SU-DHL-6 (cell line): ENCODE data around the gene SIL1.

Experiments
- H2AFZ ChIP-seq: fragments of 200-600 bp; sonication (generic); 2 replicates; pipeline ENCODE4 v1.6.1; 2014; ENCODE audit warnings: low read depth, mild to moderate bottlenecking, moderate library complexity, mixed read lengths, antibody characterized with exemption, low read length; ENCODE audit not compliant: severe bottlenecking
- H3F3A ChIP-seq: fragments of 200-600 bp; shearing (Covaris generic); 2 replicates; pipeline ENCODE4 v1.6.0; 2016; ENCODE audit warnings: antibody characterized with exemption, mild to moderate bottlenecking; ENCODE audit not compliant: insufficient read depth
- H3K27ac ChIP-seq: fragments of 200-600 bp; sonication (generic); 2 replicates; pipeline ENCODE4 v1.5.1; 2016; ENCODE audit warnings: low read depth, mild to moderate bottlenecking, low read length, moderate library complexity, mixed read lengths
- H3K27me3 ChIP-seq: fragments of 200-600 bp; sonication (generic), shearing (Covaris generic); 2 replicates; pipeline ENCODE4 v1.6.0; 2014; ENCODE audit warnings: mild to moderate bottlenecking, low read length
- H3K36me3 ChIP-seq: fragments of 200-600 bp; sonication (generic); 2 replicates; pipeline ENCODE4 v1.6.1; 2014; ENCODE audit warnings: mild to moderate bottlenecking, low read length, mixed read lengths
- H3K4me2 ChIP-seq: fragments of 300-600, 200-600 bp; shearing (Covaris generic), sonication (generic); 2 replicates; pipeline ENCODE4 v1.6.0; 2014; ENCODE audit warnings: low read length, low read depth, mild to moderate bottlenecking; ENCODE audit not compliant: poor library complexity, severe bottlenecking
- H3K4me3 ChIP-seq: fragments of 200-600 bp; sonication (generic); 2 replicates; pipeline ENCODE4 v1.5.1; 2014; ENCODE audit warnings: antibody characterized with exemption, low read length, mild to moderate bottlenecking, mixed read lengths; ENCODE audit not compliant: insufficient read depth, poor library complexity, severe bottlenecking
- H3K79me2 ChIP-seq: fragments of 200-600 bp; sonication (generic); 2 replicates; pipeline ENCODE4 v1.6.1; 2014; ENCODE audit warnings: mild to moderate bottlenecking, low read length, moderate library complexity; ENCODE audit not compliant: insufficient read depth
- H3K9ac ChIP-seq: fragments of 200-600 bp; sonication (generic); 2 replicates; pipeline ENCODE4 v1.7.0; 2014; ENCODE audit warnings: mild to moderate bottlenecking, low read length
- H3K9me2 ChIP-seq: fragments of 200-600 bp; sonication (generic); replicated peaks from 2 replicates; pipeline ENCODE4 v1.6.1; 2014; ENCODE audit warnings: low read length; ENCODE audit not compliant: insufficient read depth
- H3K9me3 ChIP-seq: fragments of 200-600 bp; sonication (generic); 2 replicates; pipeline ENCODE4 v1.6.1; 2014; ENCODE audit warnings: low read length, mixed read lengths; ENCODE audit not compliant: insufficient read depth
- H4K20me1 ChIP-seq: fragments of 200-600 bp; sonication (generic); 2 replicates; pipeline ENCODE4 v1.6.1; 2014; ENCODE audit warnings: low read depth, mild to moderate bottlenecking, antibody characterized with exemption, low read length, moderate library complexity, mixed read lengths
- CTCF ChIP-seq: fragments of 200-600 bp; sonication (generic); IDR thresholded peaks from one replicate; pipeline ENCODE4 v1.5.1; 2017; ENCODE audit warnings: antibody characterized with exemption, mild to moderate bottlenecking, low read length, moderate library complexity; ENCODE audit not compliant: insufficient read depth, poor library complexity, severe bottlenecking
- EZH2phosphoT487 ChIP-seq: fragments of 200-600 bp; sonication (generic), shearing (Covaris generic); conservative IDR thresholded peaks from 2 replicates; pipeline ENCODE4 v1.6.1; 2018; ENCODE audit warnings: mild to moderate bottlenecking, antibody characterized with exemption, low read length, moderate library complexity, mixed read lengths

SIL1 gene

GRCh38 chr5:139118804-139119203 is 79.4 kb downstream of the SIL1 start:
- Histone ChIP-seq H3K9me2 (no peaks in the 10 kb centered on the region), H4K20me1 (no peaks in the 10 kb centered on the region), H3K4me3 (no peak overlapping the region), H3K36me3 (no peaks in the 10 kb centered on the region), H3K27me3 (no peaks in the 10 kb centered on the region), H2AFZ (no peak overlapping the region), H3K9ac (no peak overlapping the region), H3F3A (no peaks in the 10 kb centered on the region), H3K79me2 (no peaks in the 10 kb centered on the region), H3K4me2 (no peak overlapping the region), H3K9me3 (no peaks in the 10 kb centered on the region), H3K27ac (no peak overlapping the region)
- TF ChIP-seq CTCF (no peak), EZH2phosphoT487 (no peak)

GRCh38 chr5:139117342-139117884 is 80.8 kb downstream of the SIL1 start:
- Histone ChIP-seq H3K27ac (no peak overlapping the region), H3K4me3 (no peak overlapping the region), H3K9me3 (no peaks in the 10 kb centered on the region), H3K4me2 (no peak overlapping the region), H3F3A (no peaks in the 10 kb centered on the region), H2AFZ (no peak overlapping the region), H3K9ac (no peak overlapping the region), H3K9me2 (no peaks in the 10 kb centered on the region), H3K79me2 (no peaks in the 10 kb centered on the region), H3K27me3 (no peaks in the 10 kb centered on the region), H3K36me3 (no peaks in the 10 kb centered on the region), H4K20me1 (no peaks in the 10 kb centered on the region)
- TF ChIP-seq EZH2phosphoT487, result no peak
- TF ChIP-seq CTCF, result no peak

GRCh38 chr5:139116100-139116655 is 82.0 kb downstream of the SIL1 start:
- H3K4me3 ChIP-seq, result no peak overlapping the region
- no peaks in the 10 kb centered on the region for H4K20me1 ChIP-seq
- no peaks in the 10 kb centered on the region for H3F3A ChIP-seq
- H3K27ac ChIP-seq, result no peak overlapping the region
- no peak overlapping the region for H3K4me2 ChIP-seq
- no peaks in the 10 kb centered on the region for H3K9me3 ChIP-seq
- no peaks in the 10 kb centered on the region for H3K36me3 ChIP-seq
- H3K79me2 ChIP-seq, result no peaks in the 10 kb centered on the region
- H2AFZ ChIP-seq, result no peak overlapping the region
- H3K27me3 ChIP-seq, result no peaks in the 10 kb centered on the region
- TF ChIP-seq EZH2phosphoT487 (no peak), CTCF (no peak)
- H3K9ac ChIP-seq, result no peak overlapping the region
- H3K9me2 ChIP-seq, result no peaks in the 10 kb centered on the region
